Activated CD4-positive, alpha-beta T cell treated with anti-CD3 and anti-CD28 coated beads, Interleukin-2, amount 10 ng/mL, durations not matched to agents 7 days and 5 days (primary cell): ENCODE results near the gene PRELID2. TPM values are rescaled to one million over a fixed set of nuclear protein-coding genes. Genes with fewer than 3 reads are reported as not detected.
A peak's percentile ranks its signal among the peaks of the same experiment; 100 is the strongest.
"Not testable (repeated sequence)": the region's sequence is repeated elsewhere in the genome, so short reads cannot be mapped to it uniquely, and the experiment has no call there.

Source experiments
- CTCF ChIA-PET: fragments of 350-600 bp; sonication (Branson Sonifier 250); formaldehyde crosslinking; loops from one replicate; lab custom pipeline; 2021; ENCODE audit warnings: antibody characterized with exemption; lab: Charles Lee
- POLR2A ChIA-PET: fragments of 350-600 bp; sonication (Branson Sonifier 250); formaldehyde crosslinking; loops from one replicate; lab custom pipeline; 2021; ENCODE audit warnings: antibody characterized with exemption; lab: Charles Lee
- DNase-seq: peaks from one replicate; pipeline ENCODE4 v3.0.0-alpha.2; 2020
- H3K27ac Mint-ChIP-seq: one replicate; pipeline ENCODE4 v1.8.0; 2021; ENCODE audit warnings: mild to moderate bottlenecking, moderate library complexity, mixed read lengths
- H3K27me3 Mint-ChIP-seq: one replicate; pipeline ENCODE4 v1.8.0; 2021; ENCODE audit warnings: mixed read lengths
- H3K36me3 Mint-ChIP-seq: one replicate; pipeline ENCODE4 v1.8.0; 2021; ENCODE audit warnings: low read depth, mixed read lengths
- H3K4me1 Mint-ChIP-seq: one replicate; pipeline ENCODE4 v1.8.0; 2021; ENCODE audit warnings: mixed read lengths
- H3K4me3 Mint-ChIP-seq: one replicate; pipeline ENCODE4 v1.8.0; 2021; ENCODE audit warnings: mild to moderate bottlenecking, moderate library complexity, mixed read lengths
- H3K9me3 Mint-ChIP-seq: one replicate; pipeline ENCODE4 v1.8.0; 2021; ENCODE audit warnings: mixed read lengths
- total RNA-seq, 2 experiments: library from RNA; stranded (reverse); gene quantifications; one replicate each; pipeline ENCODE4 v1.2.3, GENCODE V29; 2021

PRELID2 gene
- total RNA-seq, 2 experiments from 2014 or later: 1.6 to 1.8 TPM

GRCh38 chr5:145752534-145752933 is 82.6 kb downstream of the PRELID2 start:
- peaks cover 4% of the 10 kb centered on the region for H3K9me3 Mint-ChIP-seq
- no peak for DNase-seq
- CTCF ChIA-PET: no interaction called here

GRCh38 chr5:145750199-145750598 is 84.9 kb downstream of the PRELID2 start:
- DNase-seq: no peak
- H3K4me3 Mint-ChIP-seq: no peak overlapping the region
- no peaks in the 10 kb centered on the region for H3K27me3 Mint-ChIP-seq
- peaks cover 4% of the 10 kb centered on the region for H3K4me1 Mint-ChIP-seq
- no peak overlapping the region for H3K27ac Mint-ChIP-seq
- ChIA-PET CTCF (interaction anchor here (1.8 kb wide), 1 partner anchor 24 kb away, joined by 4 read pairs; no protein-coding TSS in a partner anchor), POLR2A (no interaction called here)
- no peaks in the 10 kb centered on the region for H3K36me3 Mint-ChIP-seq
- peaks cover 4% of the 10 kb centered on the region for H3K9me3 Mint-ChIP-seq

More at GRCh38 chr5:145752534-145752933, 82.6 kb downstream of the PRELID2 start:
- Mint-ChIP-seq H3K4me3 (no peak overlapping the region), H3K27me3 (no peaks in the 10 kb centered on the region), H3K4me1 (peaks cover 4% of the 10 kb centered on the region), H3K36me3 (no peaks in the 10 kb centered on the region), H3K27ac (no peak overlapping the region)
- POLR2A ChIA-PET: no interaction called here

- Mint-ChIP-seq H3K27me3 (no peaks in the 10 kb centered on the region), H3K36me3 (no peaks in the 10 kb centered on the region), H3K9me3 (peaks cover 3% of the 10 kb centered on the region), H3K4me1 (no peaks in the 10 kb centered on the region), H3K27ac (no peak overlapping the region), H3K4me3 (no peak overlapping the region)
- CTCF ChIA-PET: no interaction called here
- POLR2A ChIA-PET: no interaction called here
- peak; percentile 13 for DNase-seq
Observed at GRCh38 chr5:145743396-145744061, 91.6 kb downstream of the PRELID2 start.

GRCh38 chr5:145739843-145740242 is 95.3 kb downstream of the PRELID2 start:
- H3K4me1 Mint-ChIP-seq: no peaks in the 10 kb centered on the region
- ChIA-PET POLR2A (no interaction called here), CTCF (no interaction called here)
- no peak for DNase-seq
- peaks cover 3% of the 10 kb centered on the region for H3K9me3 Mint-ChIP-seq
- no peak overlapping the region for H3K27ac Mint-ChIP-seq
- no peaks in the 10 kb centered on the region for H3K27me3 Mint-ChIP-seq
- no peaks in the 10 kb centered on the region for H3K36me3 Mint-ChIP-seq
- no peak overlapping the region for H3K4me3 Mint-ChIP-seq

GRCh38 chr5:145738227-145738626 is 96.9 kb downstream of the PRELID2 start:
- Mint-ChIP-seq H3K27me3 (no peaks in the 10 kb centered on the region), H3K4me3 (no peak overlapping the region), H3K36me3 (no peaks in the 10 kb centered on the region), H3K4me1 (no peaks in the 10 kb centered on the region), H3K9me3 (peaks cover 3% of the 10 kb centered on the region), H3K27ac (no peak overlapping the region)
- ChIA-PET CTCF (interaction anchor here (0.9 kb wide), 1 partner anchor 708 kb away, joined by 3 read pairs; no protein-coding TSS in a partner anchor), POLR2A (no interaction called here)
- no peak for DNase-seq

GRCh38 chr5:145737578-145737977 is 97.6 kb downstream of the PRELID2 start:
- peaks cover 2% of the 10 kb centered on the region for H3K9me3 Mint-ChIP-seq
- no peak overlapping the region for H3K27ac Mint-ChIP-seq
- H3K27me3 Mint-ChIP-seq: no peaks in the 10 kb centered on the region
- no peak for DNase-seq
- H3K36me3 Mint-ChIP-seq: no peaks in the 10 kb centered on the region
- POLR2A ChIA-PET: no interaction called here
- CTCF ChIA-PET: interaction anchor here (0.8 kb wide), 1 partner anchor 86 kb away, joined by 3 read pairs; no protein-coding TSS in a partner anchor
- no peaks in the 10 kb centered on the region for H3K4me1 Mint-ChIP-seq
- H3K4me3 Mint-ChIP-seq: no peak overlapping the region

- H3K9me3 Mint-ChIP-seq, DNase-seq, H3K27me3 Mint-ChIP-seq, CTCF ChIA-PET, H3K27ac Mint-ChIP-seq, H3K36me3 Mint-ChIP-seq, POLR2A ChIA-PET, H3K4me3 Mint-ChIP-seq, H3K4me1 Mint-ChIP-seq: not testable (repeated sequence)
Observed at GRCh38 chr5:145729956-145730355, 105.2 kb downstream of the PRELID2 start.

GRCh38 chr5:145723516-145723915 is 111.6 kb downstream of the PRELID2 start:
- H3K4me1 Mint-ChIP-seq: no peaks in the 10 kb centered on the region
- H3K36me3 Mint-ChIP-seq: no peaks in the 10 kb centered on the region
- H3K27ac Mint-ChIP-seq: no peak overlapping the region
- no peak overlapping the region for H3K4me3 Mint-ChIP-seq
- no peaks in the 10 kb centered on the region for H3K27me3 Mint-ChIP-seq
- CTCF ChIA-PET: no interaction called here
- no peak for DNase-seq
- POLR2A ChIA-PET: no interaction called here
- peaks cover 4% of the 10 kb centered on the region for H3K9me3 Mint-ChIP-seq

- Mint-ChIP-seq H3K4me1 (no peaks in the 10 kb centered on the region), H3K36me3 (no peaks in the 10 kb centered on the region), H3K27me3 (peaks cover 2% of the 10 kb centered on the region), H3K27ac (no peak overlapping the region), H3K4me3 (no peak overlapping the region), H3K9me3 (no peaks in the 10 kb centered on the region)
- ChIA-PET POLR2A (no interaction called here), CTCF (no interaction called here)
- no peak for DNase-seq
Observed at GRCh38 chr5:145718956-145719355, 116.2 kb downstream of the PRELID2 start.

- Mint-ChIP-seq H3K4me3 (no peak overlapping the region), H3K9me3 (no peaks in the 10 kb centered on the region), H3K36me3 (no peaks in the 10 kb centered on the region), H3K4me1 (no peaks in the 10 kb centered on the region), H3K27ac (no peak overlapping the region), H3K27me3 (peaks cover 2% of the 10 kb centered on the region)
- ChIA-PET CTCF (no interaction called here), POLR2A (no interaction called here)
- DNase-seq: no peak
Observed at GRCh38 chr5:145715412-145715811, 119.7 kb downstream of the PRELID2 start.

GRCh38 chr5:145712245-145712644 is 122.9 kb downstream of the PRELID2 start:
- POLR2A ChIA-PET: no interaction called here
- Mint-ChIP-seq H3K4me1 (no peaks in the 10 kb centered on the region), H3K4me3 (no peak overlapping the region), H3K27ac (no peak overlapping the region), H3K9me3 (no peaks in the 10 kb centered on the region), H3K27me3 (peaks cover 2% of the 10 kb centered on the region), H3K36me3 (no peaks in the 10 kb centered on the region)
- CTCF ChIA-PET: no interaction called here
- no peak for DNase-seq

- ChIA-PET CTCF (no interaction called here), POLR2A (no interaction called here)
- Mint-ChIP-seq H3K4me3 (no peak overlapping the region), H3K27ac (no peak overlapping the region), H3K27me3 (peaks cover 2% of the 10 kb centered on the region), H3K4me1 (no peaks in the 10 kb centered on the region), H3K36me3 (no peaks in the 10 kb centered on the region), H3K9me3 (no peaks in the 10 kb centered on the region)
- no peak for DNase-seq
Observed at GRCh38 chr5:145711417-145711816, 123.7 kb downstream of the PRELID2 start.
